ENCODE measurements around the gene HMGA1. TPM values are rescaled to one million over a fixed set of nuclear protein-coding genes. Genes with fewer than 3 reads are reported as not detected.

The HMGA1 gene
- polyA plus RNA-seq, 1 donor from 2014 or later = 31.5 TPM

DNA sequence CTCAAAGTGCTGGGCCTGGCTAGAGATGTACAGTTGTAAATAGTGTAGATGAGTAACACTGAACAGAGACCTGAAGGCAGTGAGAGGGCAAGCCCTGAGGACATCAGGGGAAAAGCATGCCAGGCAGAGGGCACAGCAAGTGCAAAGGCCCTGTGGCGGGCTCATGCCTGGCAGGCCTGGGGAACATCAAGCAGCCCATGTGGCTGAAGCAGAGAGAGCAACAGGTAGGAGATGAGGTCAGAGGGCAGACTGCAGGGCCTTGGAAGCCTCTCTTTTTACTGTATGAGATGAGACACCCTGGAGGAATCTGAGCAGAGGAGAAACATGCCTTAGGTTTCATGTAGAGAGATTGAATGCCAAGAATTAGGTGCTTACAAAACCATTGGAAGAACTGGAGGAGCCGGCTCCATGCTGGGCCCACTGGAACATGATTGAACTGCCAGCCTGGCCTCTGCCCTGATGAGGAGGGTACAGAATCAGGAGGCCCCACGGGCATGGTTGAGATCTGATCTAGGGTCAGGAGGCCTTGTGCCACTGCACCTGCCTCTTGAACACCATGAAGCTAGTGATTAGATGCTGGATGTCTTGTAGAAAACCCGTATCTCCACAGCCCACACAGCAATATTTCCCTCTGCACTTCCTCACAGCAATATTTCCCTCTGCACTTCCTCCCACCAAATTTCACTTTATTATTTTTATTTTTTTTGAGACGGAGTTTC, 5.9 kb upstream of the HMGA1 start:
- no peak overlapping the region for H3K9ac ChIP-seq (ENCODE audit: low read length)
- H3K79me2 ChIP-seq (replicated peaks; ENCODE audit: insufficient read depth, low read length) = no peaks in the 10 kb centered on the region
- H4K20me1 ChIP-seq (ENCODE audit: insufficient read depth) = no peaks in the 10 kb centered on the region
- no peaks in the 10 kb centered on the region for H3K9me3 ChIP-seq (ENCODE audit: low read length)
- H3K4me2 ChIP-seq (ENCODE audit: low read length) = no peak overlapping the region
- H2AFZ ChIP-seq (ENCODE audit: low read depth, low read length) = no peak overlapping the region
- no peak overlapping the region for H3K4me3 ChIP-seq (ENCODE audit: low read length)
- TF ChIP-seq, protein P1, sequence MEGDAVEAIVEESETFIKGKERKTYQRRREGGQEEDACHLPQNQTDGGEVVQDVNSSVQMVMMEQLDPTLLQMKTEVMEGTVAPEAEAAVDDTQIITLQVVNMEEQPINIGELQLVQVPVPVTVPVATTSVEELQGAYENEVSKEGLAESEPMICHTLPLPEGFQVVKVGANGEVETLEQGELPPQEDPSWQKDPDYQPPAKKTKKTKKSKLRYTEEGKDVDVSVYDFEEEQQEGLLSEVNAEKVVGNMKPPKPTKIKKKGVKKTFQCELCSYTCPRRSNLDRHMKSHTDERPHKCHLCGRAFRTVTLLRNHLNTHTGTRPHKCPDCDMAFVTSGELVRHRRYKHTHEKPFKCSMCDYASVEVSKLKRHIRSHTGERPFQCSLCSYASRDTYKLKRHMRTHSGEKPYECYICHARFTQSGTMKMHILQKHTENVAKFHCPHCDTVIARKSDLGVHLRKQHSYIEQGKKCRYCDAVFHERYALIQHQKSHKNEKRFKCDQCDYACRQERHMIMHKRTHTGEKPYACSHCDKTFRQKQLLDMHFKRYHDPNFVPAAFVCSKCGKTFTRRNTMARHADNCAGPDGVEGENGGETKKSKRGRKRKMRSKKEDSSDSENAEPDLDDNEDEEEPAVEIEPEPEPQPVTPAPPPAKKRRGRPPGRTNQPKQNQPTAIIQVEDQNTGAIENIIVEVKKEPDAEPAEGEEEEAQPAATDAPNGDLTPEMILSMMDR (IDR thresholded peaks at IDR 0.05; ENCODE audit: poor library complexity, severe bottlenecking) = no peak
- no peak for TF ChIP-seq EZH2 (IDR thresholded peaks at IDR 0.05; ENCODE audit: borderline replicate concordance, insufficient read depth, low read length, poor library complexity, severe bottlenecking)
- no peak for TF ChIP-seq RAD21 (conservative IDR thresholded peaks at IDR 0.05)
- TF ChIP-seq EP300 (conservative IDR thresholded peaks at IDR 0.05; ENCODE audit: poor library complexity, severe bottlenecking) = no peak
- TF ChIP-seq POLR2AphosphoS5 (IDR thresholded peaks at IDR 0.05) = no peak
- H3K27ac ChIP-seq (ENCODE audit: low read length) = no peak overlapping the region
- H3K27me3 ChIP-seq (ENCODE audit: insufficient read depth, low read depth, low read length) = peaks cover 4% of the 10 kb centered on the region
- no peaks in the 10 kb centered on the region for H3K9me2 ChIP-seq (ENCODE audit: insufficient read depth, low read length)
- H3K36me3 ChIP-seq (ENCODE audit: insufficient read depth, low read length) = no peaks in the 10 kb centered on the region
- H3F3A ChIP-seq (ENCODE audit: insufficient read depth, low read length, poor library complexity, severe bottlenecking) = no peaks in the 10 kb centered on the region

DNA sequence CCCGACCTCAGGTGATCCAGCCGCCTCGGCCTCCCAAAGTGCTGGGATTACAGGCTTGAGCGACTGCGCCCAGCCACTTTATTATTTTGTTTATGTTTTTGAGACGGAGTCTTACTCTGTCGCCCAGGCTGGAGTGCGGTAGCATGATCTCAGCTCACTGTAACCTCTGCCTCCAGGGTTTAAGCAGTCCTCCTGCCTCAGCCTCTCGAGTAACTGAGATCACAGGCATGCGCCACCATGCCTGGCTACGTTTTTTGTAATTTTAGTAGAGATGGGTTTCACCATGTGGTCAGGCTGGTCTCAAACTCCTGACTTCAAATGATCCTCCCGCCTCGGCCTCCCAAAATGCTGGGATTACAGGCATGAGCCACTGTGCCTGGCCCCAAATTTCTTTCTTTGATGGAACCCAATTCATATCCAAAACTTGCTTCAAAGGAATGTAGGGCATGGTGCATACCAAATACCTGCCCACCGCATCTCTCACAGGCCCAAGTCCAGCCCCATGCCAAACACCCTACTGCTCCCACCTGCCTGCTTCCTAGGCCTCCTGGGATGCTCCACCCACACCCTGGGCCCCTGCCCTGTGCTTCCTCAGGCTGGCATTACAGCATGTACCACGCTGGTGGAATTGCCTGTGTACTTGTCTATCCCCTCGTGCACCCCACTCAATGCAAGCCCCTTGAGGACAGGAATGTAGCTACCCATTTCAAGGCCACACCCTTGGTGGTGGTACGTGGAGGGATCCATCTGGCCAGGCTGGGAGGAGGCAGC, 4.9 kb upstream of the HMGA1 start:
- peaks cover 6% of the 10 kb centered on the region for H3K27me3 ChIP-seq (ENCODE audit: insufficient read depth, low read depth, low read length)
- H3K9me3 ChIP-seq (ENCODE audit: low read length) = no peaks in the 10 kb centered on the region
- no peak overlapping the region for H3K27ac ChIP-seq (ENCODE audit: low read length)
- no peaks in the 10 kb centered on the region for H3F3A ChIP-seq (ENCODE audit: insufficient read depth, low read length, poor library complexity, severe bottlenecking)
- no peak overlapping the region for H3K4me2 ChIP-seq (ENCODE audit: low read length)
- no peaks in the 10 kb centered on the region for H4K20me1 ChIP-seq (ENCODE audit: insufficient read depth)
- no peaks in the 10 kb centered on the region for H3K79me2 ChIP-seq (replicated peaks; ENCODE audit: insufficient read depth, low read length)
- H3K4me3 ChIP-seq (ENCODE audit: low read length) = no peak overlapping the region
- no peaks in the 10 kb centered on the region for H3K9me2 ChIP-seq (ENCODE audit: insufficient read depth, low read length)
- no peak overlapping the region for H3K9ac ChIP-seq (ENCODE audit: low read length)
- no peaks in the 10 kb centered on the region for H3K36me3 ChIP-seq (ENCODE audit: insufficient read depth, low read length)
- H2AFZ ChIP-seq (ENCODE audit: low read depth, low read length) = no peak overlapping the region
- TF ChIP-seq EZH2 (IDR thresholded peaks at IDR 0.05; ENCODE audit: borderline replicate concordance, insufficient read depth, low read length, poor library complexity, severe bottlenecking) (no peak), SMC3 (conservative IDR thresholded peaks at IDR 0.05; ENCODE audit: poor library complexity) (no peak), MXI1 (conservative IDR thresholded peaks at IDR 0.05; ENCODE audit: poor library complexity, severe bottlenecking) (no peak), EP300 (conservative IDR thresholded peaks at IDR 0.05; ENCODE audit: poor library complexity, severe bottlenecking) (no peak), RAD21 (conservative IDR thresholded peaks at IDR 0.05) (no peak), TAF1 (IDR thresholded peaks at IDR 0.05; ENCODE audit: low read depth) (no peak), POLR2AphosphoS5 (IDR thresholded peaks at IDR 0.05) (no peak)
- TF ChIP-seq, protein P2, sequence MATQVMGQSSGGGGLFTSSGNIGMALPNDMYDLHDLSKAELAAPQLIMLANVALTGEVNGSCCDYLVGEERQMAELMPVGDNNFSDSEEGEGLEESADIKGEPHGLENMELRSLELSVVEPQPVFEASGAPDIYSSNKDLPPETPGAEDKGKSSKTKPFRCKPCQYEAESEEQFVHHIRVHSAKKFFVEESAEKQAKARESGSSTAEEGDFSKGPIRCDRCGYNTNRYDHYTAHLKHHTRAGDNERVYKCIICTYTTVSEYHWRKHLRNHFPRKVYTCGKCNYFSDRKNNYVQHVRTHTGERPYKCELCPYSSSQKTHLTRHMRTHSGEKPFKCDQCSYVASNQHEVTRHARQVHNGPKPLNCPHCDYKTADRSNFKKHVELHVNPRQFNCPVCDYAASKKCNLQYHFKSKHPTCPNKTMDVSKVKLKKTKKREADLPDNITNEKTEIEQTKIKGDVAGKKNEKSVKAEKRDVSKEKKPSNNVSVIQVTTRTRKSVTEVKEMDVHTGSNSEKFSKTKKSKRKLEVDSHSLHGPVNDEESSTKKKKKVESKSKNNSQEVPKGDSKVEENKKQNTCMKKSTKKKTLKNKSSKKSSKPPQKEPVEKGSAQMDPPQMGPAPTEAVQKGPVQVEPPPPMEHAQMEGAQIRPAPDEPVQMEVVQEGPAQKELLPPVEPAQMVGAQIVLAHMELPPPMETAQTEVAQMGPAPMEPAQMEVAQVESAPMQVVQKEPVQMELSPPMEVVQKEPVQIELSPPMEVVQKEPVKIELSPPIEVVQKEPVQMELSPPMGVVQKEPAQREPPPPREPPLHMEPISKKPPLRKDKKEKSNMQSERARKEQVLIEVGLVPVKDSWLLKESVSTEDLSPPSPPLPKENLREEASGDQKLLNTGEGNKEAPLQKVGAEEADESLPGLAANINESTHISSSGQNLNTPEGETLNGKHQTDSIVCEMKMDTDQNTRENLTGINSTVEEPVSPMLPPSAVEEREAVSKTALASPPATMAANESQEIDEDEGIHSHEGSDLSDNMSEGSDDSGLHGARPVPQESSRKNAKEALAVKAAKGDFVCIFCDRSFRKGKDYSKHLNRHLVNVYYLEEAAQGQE (IDR thresholded peaks at IDR 0.05; ENCODE audit: borderline replicate concordance) = no peak
- TF ChIP-seq, protein P1 (IDR thresholded peaks at IDR 0.05; ENCODE audit: poor library complexity, severe bottlenecking) = no peak
